MCF 10A (cell line): ENCODE results near the gene STAU1. TPM values are rescaled to one million over a fixed set of nuclear protein-coding genes. Genes with fewer than 3 reads are reported as not detected.

Source experiments
- BruUV-seq: library from RNA; stranded (reverse); fragments of 400-500 nt; replicated peaks from 2 replicates; lab custom pipeline; 2021; lab: Mats Ljungman, UMichigan
- CTCF ChIA-PET: fragments of 300-600 bp; sonication (Branson Sonifier 250); formaldehyde crosslinking; extraction: SDS; loops from one replicate; lab custom pipeline; 2021; ENCODE audit warnings: antibody characterized with exemption, inconsistent platforms; lab: Yijun Ruan, JAX
- POLR2A ChIA-PET: fragments of 300-600, 350-650 bp; sonication (Branson Sonifier 250); formaldehyde crosslinking; extraction: SDS; loops from one replicate; lab custom pipeline; 2020; ENCODE audit warnings: antibody characterized with exemption, inconsistent platforms; lab: Yijun Ruan, JAX
- DNase-seq: peaks from one replicate; pipeline ENCODE4 v3.0.0-alpha.2; 2018; ENCODE audit not compliant: unreplicated experiment
- H3K27ac Mint-ChIP-seq: one replicate; pipeline ENCODE4 v1.8.0; 2022; ENCODE audit warnings: mild to moderate bottlenecking, low read depth, mixed read lengths; ENCODE audit not compliant: unreplicated experiment
- H3K27me3 Mint-ChIP-seq: one replicate; pipeline ENCODE4 v1.8.0; 2022; ENCODE audit warnings: mixed read lengths; ENCODE audit not compliant: insufficient read depth, unreplicated experiment
- H3K36me3 Mint-ChIP-seq: one replicate; pipeline ENCODE4 v1.8.0; 2022; ENCODE audit warnings: mild to moderate bottlenecking, moderate library complexity, mixed read lengths; ENCODE audit not compliant: insufficient read depth, unreplicated experiment
- H3K4me1 Mint-ChIP-seq: one replicate; pipeline ENCODE4 v1.8.0; 2022; ENCODE audit warnings: mixed read lengths; ENCODE audit not compliant: insufficient read depth, unreplicated experiment
- H3K4me3 Mint-ChIP-seq: one replicate; pipeline ENCODE4 v1.8.0; 2022; ENCODE audit warnings: mild to moderate bottlenecking, moderate library complexity, mixed read lengths; ENCODE audit not compliant: unreplicated experiment
- H3K9me3 Mint-ChIP-seq: one replicate; pipeline ENCODE4 v1.8.0; 2022; ENCODE audit warnings: mixed read lengths; ENCODE audit not compliant: unreplicated experiment
- intact Hi-C: fragments of 100-400 bp; cut with micrococcal nuclease; formaldehyde crosslinking; loops from 2 replicates; pipeline ENCODE4 v1.14.1; 2022
- total RNA-seq: library from RNA; stranded (reverse); gene quantifications from 2 replicates; pipeline ENCODE4 v1.2.3, GENCODE V29; 2022
- TF ChIP-seq, protein P1 (sequence below): fragments of 200-600 bp; IDR thresholded peaks from one replicate; pipeline ENCODE4 v1.8.0; 2022; ENCODE audit warnings: antibody characterized with exemption, mild to moderate bottlenecking; ENCODE audit not compliant: unreplicated experiment

STAU1 gene
- total RNA-seq, 1 experiment from 2014 or later = 110 TPM

DNA sequence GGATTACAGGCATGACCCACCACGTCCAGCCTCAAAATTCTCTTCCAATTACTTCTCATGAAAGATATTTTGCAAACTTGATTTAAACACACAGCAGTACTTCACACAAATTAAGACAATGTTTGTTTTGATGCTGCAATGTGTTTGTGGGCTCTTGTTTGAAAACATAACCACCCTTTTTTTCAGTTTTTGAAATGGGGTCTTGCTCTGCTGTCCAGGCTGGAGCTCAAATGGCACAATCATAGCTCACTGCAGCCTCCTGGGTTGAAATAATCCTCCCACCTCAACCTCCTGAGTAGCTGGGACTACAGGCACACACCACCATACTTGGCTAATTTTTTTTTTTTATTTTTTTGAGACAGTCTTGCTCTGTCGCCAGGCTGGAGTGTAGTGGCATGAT, 31.0 kb downstream of the STAU1 start:
- Mint-ChIP-seq H3K4me1 (peaks cover 14% of the 10 kb centered on the region), H3K9me3 (no peaks in the 10 kb centered on the region), H3K4me3 (no peak overlapping the region), H3K27me3 (no peaks in the 10 kb centered on the region), H3K36me3 (peaks cover 58% of the 10 kb centered on the region), H3K27ac (no peak overlapping the region)
- TF ChIP-seq, protein P1, sequence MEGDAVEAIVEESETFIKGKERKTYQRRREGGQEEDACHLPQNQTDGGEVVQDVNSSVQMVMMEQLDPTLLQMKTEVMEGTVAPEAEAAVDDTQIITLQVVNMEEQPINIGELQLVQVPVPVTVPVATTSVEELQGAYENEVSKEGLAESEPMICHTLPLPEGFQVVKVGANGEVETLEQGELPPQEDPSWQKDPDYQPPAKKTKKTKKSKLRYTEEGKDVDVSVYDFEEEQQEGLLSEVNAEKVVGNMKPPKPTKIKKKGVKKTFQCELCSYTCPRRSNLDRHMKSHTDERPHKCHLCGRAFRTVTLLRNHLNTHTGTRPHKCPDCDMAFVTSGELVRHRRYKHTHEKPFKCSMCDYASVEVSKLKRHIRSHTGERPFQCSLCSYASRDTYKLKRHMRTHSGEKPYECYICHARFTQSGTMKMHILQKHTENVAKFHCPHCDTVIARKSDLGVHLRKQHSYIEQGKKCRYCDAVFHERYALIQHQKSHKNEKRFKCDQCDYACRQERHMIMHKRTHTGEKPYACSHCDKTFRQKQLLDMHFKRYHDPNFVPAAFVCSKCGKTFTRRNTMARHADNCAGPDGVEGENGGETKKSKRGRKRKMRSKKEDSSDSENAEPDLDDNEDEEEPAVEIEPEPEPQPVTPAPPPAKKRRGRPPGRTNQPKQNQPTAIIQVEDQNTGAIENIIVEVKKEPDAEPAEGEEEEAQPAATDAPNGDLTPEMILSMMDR = no peak
- ChIA-PET POLR2A (no interaction called here), CTCF (interaction anchor here (0.6 to 1.7 kb wide), 7 partner anchors 11 to 514 kb away, joined by 3 to 5 read pairs (median 3); no protein-coding TSS in a partner anchor)
- no TSS peak for BruUV-seq
- intact Hi-C loops = no loop called here
- DNase-seq = no peak

- CTCF ChIA-PET = interaction anchor here (0.7 to 1.0 kb wide), 2 partner anchors 60 to 209 kb away, joined by 3 to 4 read pairs; no protein-coding TSS in a partner anchor
- intact Hi-C loops = no loop called here
These were observed 31.7 kb downstream of the STAU1 start for GRCh38 chr20:49156481-49156880.

GRCh38 chr20:49151436-49151835, 36.7 kb downstream of the STAU1 start:
- no TSS peak for BruUV-seq
- H3K27ac Mint-ChIP-seq = no peak overlapping the region
- no peaks in the 10 kb centered on the region for H3K27me3 Mint-ChIP-seq
- ChIA-PET CTCF (interaction anchor here (1.1 to 1.6 kb wide), 4 partner anchors 9 to 66 kb away, joined by 4 to 8 read pairs (median 5); no protein-coding TSS in a partner anchor), POLR2A (interaction anchor here (1.3 to 1.6 kb wide), 3 partner anchors 8 to 36 kb away, joined by 4 read pairs; no protein-coding TSS in a partner anchor)
- H3K9me3 Mint-ChIP-seq = no peaks in the 10 kb centered on the region
- no peak for DNase-seq
- H3K4me1 Mint-ChIP-seq = peaks cover 12% of the 10 kb centered on the region
- TF ChIP-seq, protein P1 = no peak
- intact Hi-C loops = no loop called here
- H3K36me3 Mint-ChIP-seq = peaks cover 81% of the 10 kb centered on the region
- H3K4me3 Mint-ChIP-seq = no peak overlapping the region

More at GRCh38 chr20:49156481-49156880, 31.7 kb downstream of the STAU1 start:
- BruUV-seq = no TSS peak
- Mint-ChIP-seq H3K4me1 (peaks cover 8% of the 10 kb centered on the region), H3K9me3 (no peaks in the 10 kb centered on the region), H3K36me3 (peaks cover 62% of the 10 kb centered on the region), H3K27me3 (no peaks in the 10 kb centered on the region), H3K4me3 (no peak overlapping the region), H3K27ac (no peak overlapping the region)
- no peak for DNase-seq
- POLR2A ChIA-PET = interaction anchor here (0.7 to 1.1 kb wide), 3 partner anchors 28 to 165 kb away, joined by 3 to 5 read pairs (median 3); no protein-coding TSS in a partner anchor
- TF ChIP-seq, protein P1 = no peak

DNA sequence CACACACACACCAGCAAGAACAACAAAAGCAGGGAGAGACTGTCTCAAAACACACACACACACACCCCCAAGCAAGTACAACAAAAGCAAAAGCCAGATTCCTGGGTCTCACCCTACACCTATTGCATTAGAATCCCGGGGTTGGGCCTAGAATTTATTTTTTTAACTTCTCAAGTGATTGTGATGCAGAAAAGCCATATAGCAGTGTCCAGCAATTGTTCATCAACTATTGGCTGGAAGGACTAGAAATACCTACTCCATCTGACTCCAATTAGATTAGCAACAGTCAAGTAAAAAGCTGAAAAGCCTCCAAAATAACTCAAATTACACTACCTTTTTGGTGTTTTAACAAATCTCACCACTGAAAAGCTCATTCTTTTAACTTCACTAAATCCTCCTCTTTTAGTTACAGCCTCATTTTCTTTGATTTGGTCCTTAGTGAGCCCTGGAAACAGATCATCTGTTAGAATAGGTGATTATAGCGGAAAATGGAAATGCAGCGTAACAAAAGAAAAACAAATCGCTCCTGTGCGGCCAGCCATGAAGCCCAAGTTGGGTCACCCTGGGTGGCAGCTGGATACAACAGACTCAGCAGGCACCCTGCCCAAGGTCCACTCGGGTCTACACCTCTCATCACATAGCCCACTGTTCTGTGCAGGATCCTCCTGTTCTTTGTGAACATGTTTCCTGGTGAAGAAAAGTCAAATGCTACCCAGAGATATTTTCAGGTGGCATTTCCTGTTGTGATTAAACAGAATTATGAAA, 38.7 kb downstream of the STAU1 start:
- Mint-ChIP-seq H3K9me3 (no peaks in the 10 kb centered on the region), H3K36me3 (peaks cover 93% of the 10 kb centered on the region), H3K27ac (peak overlapping the region; percentile 31), H3K4me1 (peaks cover 7% of the 10 kb centered on the region), H3K27me3 (no peaks in the 10 kb centered on the region), H3K4me3 (no peak overlapping the region)
- TF ChIP-seq, protein P1 = no peak
- ChIA-PET POLR2A (interaction anchor here (1.2 kb wide), 1 partner anchor 11 kb away, joined by 4 read pairs; no protein-coding TSS in a partner anchor), CTCF (interaction anchor here (0.5 to 1.7 kb wide), 4 partner anchors 17 to 68 kb away, joined by 3 to 15 read pairs (median 8); no protein-coding TSS in a partner anchor)
- no TSS peak for BruUV-seq
- intact Hi-C loops = no loop called here
- no peak for DNase-seq
